ENCODE results near the gene SNRNP27. TPM values are rescaled to one million over a fixed set of nuclear protein-coding genes. Genes with fewer than 3 reads are reported as not detected.
"Not testable (repeated sequence)": the region's sequence is repeated elsewhere in the genome, so short reads cannot be mapped to it uniquely, and the experiment has no call there.

Gene SNRNP27
- total RNA-seq, 1 donor from 2014 or later, result 88.6 TPM

- H3K4me3 ChIP-seq (ENCODE audit: low read depth, low read length), result no peak overlapping the region
- DNase-seq (ENCODE audit: low read depth), result no peak
- TF ChIP-seq CTCF (conservative IDR thresholded peaks at IDR 0.05; ENCODE audit: low read depth, low read length), result no peak
Measured at GRCh38 chr2:69858261-69858660, 35.5 kb upstream of the SNRNP27 start.

- no peak for TF ChIP-seq CTCF (conservative IDR thresholded peaks at IDR 0.05; ENCODE audit: low read depth, low read length)
- no peak for DNase-seq (ENCODE audit: low read depth)
- no peak overlapping the region for H3K4me3 ChIP-seq (ENCODE audit: low read depth, low read length)
Measured at GRCh38 chr2:69863298-69863697, 30.5 kb upstream of the SNRNP27 start.

- no peak overlapping the region for H3K4me3 ChIP-seq (ENCODE audit: low read depth, low read length)
- DNase-seq (ENCODE audit: low read depth), result no peak
- no peak for TF ChIP-seq CTCF (conservative IDR thresholded peaks at IDR 0.05; ENCODE audit: low read depth, low read length)
Measured at GRCh38 chr2:69888451-69888850, 5.3 kb upstream of the SNRNP27 start.

GRCh38 chr2:69889302-69889701 is 4.5 kb upstream of the SNRNP27 start:
- H3K4me3 ChIP-seq (ENCODE audit: low read depth, low read length), result no peak overlapping the region
- TF ChIP-seq CTCF (conservative IDR thresholded peaks at IDR 0.05; ENCODE audit: low read depth, low read length), result no peak
- DNase-seq (ENCODE audit: low read depth), result no peak

GRCh38 chr2:69890881-69891280 is 2.9 kb upstream of the SNRNP27 start:
- no peak for DNase-seq (ENCODE audit: low read depth)
- TF ChIP-seq CTCF (conservative IDR thresholded peaks at IDR 0.05; ENCODE audit: low read depth, low read length), result no peak
- no peak overlapping the region for H3K4me3 ChIP-seq (ENCODE audit: low read depth, low read length)

- H3K4me3 ChIP-seq (ENCODE audit: low read depth, low read length); DNase-seq (ENCODE audit: low read depth): not testable (repeated sequence)
Measured at GRCh38 chr2:69892838-69893424, 825 bp upstream of the SNRNP27 start.

- not testable (repeated sequence) for DNase-seq (ENCODE audit: low read depth)
- peak overlapping the region; percentile 66 for H3K4me3 ChIP-seq (ENCODE audit: low read depth, low read length)
Measured at GRCh38 chr2:69894737-69895136, 981 bp downstream of the SNRNP27 start.

- no peak for DNase-seq (ENCODE audit: low read depth)
- H3K4me3 ChIP-seq (ENCODE audit: low read depth, low read length), result no peak overlapping the region
- TF ChIP-seq CTCF (conservative IDR thresholded peaks at IDR 0.05; ENCODE audit: low read depth, low read length), result no peak
Measured at GRCh38 chr2:69902213-69902922, 8.6 kb downstream of the SNRNP27 start.
